Skeletal muscle tissue (tissue), 4 donors: Measurements from ENCODE around the gene OMP. TPM values are rescaled to one million over a fixed set of nuclear protein-coding genes. Genes with fewer than 3 reads are reported as not detected.

ENCODE experiments used
- H3K27ac ChIP-seq: one replicate; pipeline ENCODE4 v1.7.0; 2013; ENCODE audit warnings: mild to moderate bottlenecking, low read depth, low read length, inconsistent platforms
- H3K27me3 ChIP-seq, 3 donors: one replicate each; pipeline ENCODE4 v1.7.0; 2013; ENCODE audit warnings: low read length in 3 of 3; ENCODE audit not compliant: control insufficient read depth in 3 of 3, insufficient read depth in 3 of 3
- H3K36me3 ChIP-seq, 3 donors: one replicate each; pipeline ENCODE4 v1.7.0; 2013; ENCODE audit warnings: low read length in 3 of 3; ENCODE audit not compliant: control insufficient read depth in 3 of 3, insufficient read depth in 3 of 3
- H3K4me1 ChIP-seq, 3 donors: one replicate each; pipeline ENCODE4 v1.7.0; 2013; ENCODE audit warnings: low read length in 3 of 3, mild to moderate bottlenecking in 3 of 3; ENCODE audit not compliant: control insufficient read depth in 3 of 3, insufficient read depth in 3 of 3
- H3K4me3 ChIP-seq, 3 donors: one replicate each; pipeline ENCODE4 v1.7.0; 2013; ENCODE audit warnings: low read length in 3 of 3
- H3K9ac ChIP-seq, 3 donors: one replicate each; pipeline ENCODE4 v1.7.0; 2013; ENCODE audit warnings: low read length in 3 of 3, mild to moderate bottlenecking in 3 of 3, moderate library complexity in 2 of 3, low read depth in 1 of 3
- H3K9me3 ChIP-seq, 3 donors: one replicate each; pipeline ENCODE4 v1.7.0; 2013; ENCODE audit warnings: low read length in 3 of 3; ENCODE audit not compliant: control insufficient read depth in 3 of 3
- total RNA-seq: library from RNA; depleted of rRNA; stranded (reverse); fragments of >200 nt; gene quantifications from one replicate; pipeline ENCODE4 v1.2.3, GENCODE V29; 2014
- donor health status: Osteomylitis.

OMP gene
- total RNA-seq, 1 donor from 2014 or later: 1.6 TPM

- H3K36me3 ChIP-seq: no peaks in the 10 kb centered on the region
- no peak overlapping the region for H3K4me3 ChIP-seq
Observed at GRCh38 chr11:77068457-77069335, 33.9 kb upstream of the OMP start.

GRCh38 chr11:77069336-77069968, 33.2 kb upstream of the OMP start:
- H3K27me3 ChIP-seq: no peaks in the 10 kb centered on the region
- no peaks in the 10 kb centered on the region for H3K9me3 ChIP-seq
- no peak overlapping the region for H3K27ac ChIP-seq
- H3K4me1 ChIP-seq: peaks cover 40 to 53% (median 43%) of the 10 kb centered on the region in 3 donors
- no peak overlapping the region for H3K4me3 ChIP-seq
- H3K9ac ChIP-seq: no peak overlapping the region
- H3K36me3 ChIP-seq: no peaks in the 10 kb centered on the region

More at GRCh38 chr11:77068457-77069335, 33.9 kb upstream of the OMP start:
- Histone ChIP-seq H3K4me1 (peaks cover 33 to 45% (median 36%) of the 10 kb centered on the region in 3 donors), H3K27me3 (no peaks in the 10 kb centered on the region), H3K27ac (no peak overlapping the region), H3K9ac (peak overlapping the region in 2 of 3 donors; percentile 23 to 74), H3K9me3 (no peaks in the 10 kb centered on the region)

- Histone ChIP-seq H3K9ac (peak overlapping the region in 1 of 3 donors; percentile 8), H3K27me3 (no peaks in the 10 kb centered on the region), H3K4me3 (no peak overlapping the region), H3K4me1 (peaks cover 44 to 55% (median 46%) of the 10 kb centered on the region in 3 donors), H3K36me3 (no peaks in the 10 kb centered on the region), H3K9me3 (no peaks in the 10 kb centered on the region), H3K27ac (no peak overlapping the region)
Observed at GRCh38 chr11:77069969-77070582, 32.6 kb upstream of the OMP start.

GRCh38 chr11:77071077-77071476, 31.6 kb upstream of the OMP start:
- Histone ChIP-seq H3K36me3 (no peaks in the 10 kb centered on the region), H3K4me3 (no peak overlapping the region), H3K9ac (no peak overlapping the region), H3K9me3 (no peaks in the 10 kb centered on the region), H3K4me1 (peaks cover 39 to 50% (median 41%) of the 10 kb centered on the region in 3 donors), H3K27me3 (no peaks in the 10 kb centered on the region), H3K27ac (no peak overlapping the region)

- no peaks in the 10 kb centered on the region for H3K36me3 ChIP-seq
- no peaks in the 10 kb centered on the region for H3K27me3 ChIP-seq
- H3K4me3 ChIP-seq: no peak overlapping the region
- no peak overlapping the region for H3K27ac ChIP-seq
- H3K9ac ChIP-seq: no peak overlapping the region
- no peaks in the 10 kb centered on the region for H3K9me3 ChIP-seq
- peaks cover 38 to 46% (median 40%) of the 10 kb centered on the region in 3 donors for H3K4me1 ChIP-seq
Observed at GRCh38 chr11:77071671-77072605, 30.7 kb upstream of the OMP start.

GRCh38 chr11:77072851-77073327, 29.8 kb upstream of the OMP start:
- peak overlapping the region in 2 of 3 donors; percentile 38 to 57 for H3K9ac ChIP-seq
- peaks cover 31 to 38% (median 33%) of the 10 kb centered on the region in 3 donors for H3K4me1 ChIP-seq
- H3K36me3 ChIP-seq: no peaks in the 10 kb centered on the region
- H3K27me3 ChIP-seq: no peaks in the 10 kb centered on the region
- H3K9me3 ChIP-seq: no peaks in the 10 kb centered on the region
- peak overlapping the region in 2 of 3 donors; percentile 2 to 4 for H3K4me3 ChIP-seq
- H3K27ac ChIP-seq: peak overlapping the region; percentile 36

GRCh38 chr11:77073328-77074001, 29.2 kb upstream of the OMP start:
- Histone ChIP-seq H3K27me3 (no peaks in the 10 kb centered on the region), H3K27ac (peak overlapping the region; percentile 72), H3K36me3 (no peaks in the 10 kb centered on the region), H3K4me1 (peaks cover 29 to 34% (median 31%) of the 10 kb centered on the region in 3 donors), H3K9ac (peak overlapping the region in 1 of 3 donors; percentile 57), H3K4me3 (peak overlapping the region in 2 of 3 donors; percentile 2 to 4), H3K9me3 (no peaks in the 10 kb centered on the region)

- Histone ChIP-seq H3K9me3 (no peaks in the 10 kb centered on the region), H3K4me1 (peaks cover 28 to 34% (median 29%) of the 10 kb centered on the region in 3 donors), H3K4me3 (no peak overlapping the region), H3K9ac (peak overlapping the region in 2 of 3 donors; percentile 23 to 57), H3K27ac (peak overlapping the region; percentile 72), H3K36me3 (no peaks in the 10 kb centered on the region), H3K27me3 (no peaks in the 10 kb centered on the region)
Observed at GRCh38 chr11:77074205-77074604, 28.4 kb upstream of the OMP start.
